CD4-positive, alpha-beta T cell treated with Interleukin-4 for 4 hours (primary cell): ENCODE results near the gene MUC12.

Experiments
- DNase-seq: peaks from one replicate; pipeline ENCODE4 v3.0.0-alpha.2; 2020

MUC12 gene

GRCh38 chr7:101066141-101066832 lies 96.9 kb downstream of the MUC12 start:
- no peak for DNase-seq

- DNase-seq, result no peak
Observed at GRCh38 chr7:101066833-101067177, 97.4 kb downstream of the MUC12 start.

GRCh38 chr7:101068401-101068800 lies 99.0 kb downstream of the MUC12 start:
- DNase-seq, result no peak
